AG09319 (cell line): ENCODE results near the gene L3MBTL4.

Source experiments
- DNase-seq: peaks from one replicate; pipeline ENCODE4 v3.0.0-alpha.2; 2010; ENCODE audit warnings: low read depth; ENCODE audit errors: extremely low read depth
- CTCF ChIP-seq: IDR thresholded peaks from 2 replicates; pipeline ENCODE4 v1.5.1; 2011; ENCODE audit warnings: low read depth, mild to moderate bottlenecking, inconsistent platforms, low read length, moderate library complexity

Gene L3MBTL4

GRCh38 chr18:6132751-6133368 is 281.9 kb downstream of the L3MBTL4 start:
- no peak for DNase-seq
- no peak for TF ChIP-seq CTCF

- DNase-seq, result no peak
- no peak for TF ChIP-seq CTCF
Observed at GRCh38 chr18:6120820-6121279, 293.9 kb downstream of the L3MBTL4 start.

- TF ChIP-seq CTCF, result no peak
- no peak for DNase-seq
Observed at GRCh38 chr18:6119761-6120160, 294.9 kb downstream of the L3MBTL4 start.

GRCh38 chr18:6118080-6118479 is 296.6 kb downstream of the L3MBTL4 start:
- TF ChIP-seq CTCF, result no peak
- no peak for DNase-seq

GRCh38 chr18:6115710-6116109 is 299.0 kb downstream of the L3MBTL4 start:
- DNase-seq, result no peak
- TF ChIP-seq CTCF, result no peak

- TF ChIP-seq CTCF, result no peak
- no peak for DNase-seq
Observed at GRCh38 chr18:6113650-6114049, 301.1 kb downstream of the L3MBTL4 start.

GRCh38 chr18:6111726-6112125 is 303.0 kb downstream of the L3MBTL4 start:
- TF ChIP-seq CTCF, result no peak

More at GRCh38 chr18:6111726-6112125, 303.0 kb downstream of the L3MBTL4 start:
- DNase-seq, result no peak
